GM18517 (cell line): ENCODE results near the gene CAV3.

Source experiments
- ATAC-seq: cut with Tn5 transposase; IDR thresholded peaks from one replicate; pipeline ENCODE4 v1.9.1; 2021; ENCODE audit warnings: mild to moderate bottlenecking, moderate library complexity; ENCODE audit not compliant: unreplicated experiment

CAV3 gene

GRCh38 chr3:8790529-8790928, 56.9 kb downstream of the CAV3 start:
- no peak for ATAC-seq

- no peak for ATAC-seq
Observed at GRCh38 chr3:8793242-8793641, 59.6 kb downstream of the CAV3 start.

- no peak for ATAC-seq
Observed at GRCh38 chr3:8794247-8794646, 60.6 kb downstream of the CAV3 start.
